Ascending aorta (tissue), 2 donors: ENCODE results near the gene LTBP3. TPM values are rescaled to one million over a fixed set of nuclear protein-coding genes. Genes with fewer than 3 reads are reported as not detected.
A peak's percentile ranks its signal among the peaks of the same experiment; 100 is the strongest.
"Not testable (repeated sequence)": the region's sequence is repeated elsewhere in the genome, so short reads cannot be mapped to it uniquely, and the experiment has no call there.

Experiments used
- DNase-seq, 2 donors: peaks; one replicate each; pipeline ENCODE4 v3.0.0-alpha.2; 2019; ENCODE audit warnings: low spot score in 2 of 2
- H3K27ac ChIP-seq, 2 donors: fragments of 200-600 bp; sonication (generic); one replicate each; pipeline ENCODE4 v1.5.1; 2016 to 2017; ENCODE audit warnings: mild to moderate bottlenecking in 1 of 2
- H3K27me3 ChIP-seq: fragments of 200-600 bp; sonication (generic); one replicate; pipeline ENCODE4 v1.5.1; 2017
- H3K36me3 ChIP-seq, 2 donors: fragments of 200-600 bp; sonication (generic); one replicate each; pipeline ENCODE4 v1.5.1; 2016
- H3K4me1 ChIP-seq, 2 donors: fragments of 200-600 bp; sonication (generic); one replicate each; pipeline ENCODE4 v1.5.1; 2016 to 2017; ENCODE audit warnings: mild to moderate bottlenecking in 1 of 2
- H3K4me3 ChIP-seq, 2 donors: fragments of 200-600 bp; sonication (generic); one replicate each; pipeline ENCODE4 v1.5.1; 2016 to 2017; ENCODE audit warnings: mild to moderate bottlenecking in 1 of 2
- H3K9me3 ChIP-seq, 2 donors: fragments of 200-600 bp; sonication (generic); one replicate each; pipeline ENCODE4 v1.5.1; 2016
- CTCF ChIP-seq, 3 experiments: fragments of 200-600 bp in 2 of 3; fragments of 450-650 bp in 1 of 3; sonication (generic) in 2 of 3; IDR thresholded peaks; one replicate each; pipeline ENCODE4 v1.5.1; 2016 to 2019; ENCODE audit warnings: antibody characterized with exemption in 3 of 3, mild to moderate bottlenecking in 1 of 3, moderate library complexity in 1 of 3
- intact Hi-C: fragments of 100-400 bp; cut with DNase I; formaldehyde crosslinking; loops from one replicate; pipeline ENCODE4 v1.15.1; 2023
- total RNA-seq: library from RNA; depleted of rRNA; stranded (reverse); fragments of >200 nt; gene quantifications from one replicate; pipeline ENCODE4 v1.1.0, GENCODE V29; 2016

The LTBP3 gene
- total RNA-seq, 1 donor from 2014 or later: 702 TPM

- intact Hi-C loops: no loop called here
These were observed 11.2 kb upstream of the LTBP3 start for GRCh38 chr11:65569164-65569972.

GRCh38 chr11:65565624-65566453, 7.7 kb upstream of the LTBP3 start:
- Histone ChIP-seq H3K36me3 (no peaks in the 10 kb centered on the region), H3K4me1 (peaks cover 18 to 49% of the 10 kb centered on the region in 2 donors), H3K4me3 (no peak overlapping the region), H3K9me3 (no peaks in the 10 kb centered on the region), H3K27ac (peak overlapping the region; percentile 58 to 67), H3K27me3 (no peaks in the 10 kb centered on the region)
- no peak for DNase-seq
- intact Hi-C loops: no loop called here
- no peak for TF ChIP-seq CTCF (IDR thresholded peaks at IDR 0.05)

More at GRCh38 chr11:65569164-65569972, 11.2 kb upstream of the LTBP3 start:
- peak overlapping the region; percentile 95 to 98 for H3K4me3 ChIP-seq
- H3K27ac ChIP-seq: peak overlapping the region; percentile 90 to 99
- H3K36me3 ChIP-seq: no peaks in the 10 kb centered on the region
- H3K4me1 ChIP-seq: peaks cover 26 to 51% of the 10 kb centered on the region in 2 donors
- H3K27me3 ChIP-seq: no peaks in the 10 kb centered on the region
- DNase-seq: no peak
- no peak for TF ChIP-seq CTCF (IDR thresholded peaks at IDR 0.05)
- H3K9me3 ChIP-seq: no peaks in the 10 kb centered on the region

GRCh38 chr11:65564879-65565559, 6.9 kb upstream of the LTBP3 start:
- H3K9me3 ChIP-seq, H3K27me3 ChIP-seq, H3K4me3 ChIP-seq, DNase-seq, intact Hi-C loops, H3K36me3 ChIP-seq: not testable (repeated sequence)
- peaks cover 20 to 53% of the 10 kb centered on the region in 2 donors for H3K4me1 ChIP-seq
- peak overlapping the region; percentile 58 to 67 for H3K27ac ChIP-seq

- H3K9me3 ChIP-seq: no peaks in the 10 kb centered on the region
- no peaks in the 10 kb centered on the region for H3K36me3 ChIP-seq
- H3K4me3 ChIP-seq: no peak overlapping the region
- H3K27me3 ChIP-seq: no peaks in the 10 kb centered on the region
- no peak for TF ChIP-seq CTCF (IDR thresholded peaks at IDR 0.05)
- DNase-seq: no peak
- H3K4me1 ChIP-seq: peaks cover 21 to 53% of the 10 kb centered on the region in 2 donors
- H3K27ac ChIP-seq: peak overlapping the region; percentile 33 to 42
- intact Hi-C loops: no loop called here
These were observed 5.4 kb upstream of the LTBP3 start for GRCh38 chr11:65563601-65564000.

- H3K27me3 ChIP-seq: no peaks in the 10 kb centered on the region
- no peak for DNase-seq
- no peak overlapping the region for H3K4me3 ChIP-seq
- TF ChIP-seq CTCF (IDR thresholded peaks at IDR 0.05): no peak
- peaks cover 18 to 44% of the 10 kb centered on the region in 2 donors for H3K4me1 ChIP-seq
- H3K9me3 ChIP-seq: no peaks in the 10 kb centered on the region
- intact Hi-C loops: no loop called here
- H3K27ac ChIP-seq: no peak overlapping the region
- H3K36me3 ChIP-seq: no peaks in the 10 kb centered on the region
These were observed 4.6 kb upstream of the LTBP3 start for GRCh38 chr11:65562788-65563187.
